Smooth muscle cell (in vitro differentiated cells): ENCODE results near the gene WDR18. TPM values are rescaled to one million over a fixed set of nuclear protein-coding genes. Genes with fewer than 3 reads are reported as not detected.
A peak's percentile ranks its signal among the peaks of the same experiment; 100 is the strongest.

Experiments used
- DNase-seq: peaks from one replicate; lab custom pipeline; 2025; ENCODE audit not compliant: unreplicated experiment; lab: John Stamatoyannopoulos, UW
- H2AFZ ChIP-seq: fragments of 200-600 bp; sonication (generic); 2 replicates; pipeline ENCODE4 v1.6.0; 2016; ENCODE audit warnings: antibody characterized with exemption, low read depth, mild to moderate bottlenecking
- H3F3A ChIP-seq: fragments of 200-600 bp; sonication (generic); 2 replicates; pipeline ENCODE4 v1.6.0; 2017; ENCODE audit warnings: antibody characterized with exemption, low read depth
- H3K27ac ChIP-seq: fragments of 200-600 bp; sonication (generic); 2 replicates; pipeline ENCODE4 v1.5.1; 2016; ENCODE audit warnings: low read depth, mild to moderate bottlenecking
- H3K27me3 ChIP-seq: fragments of 200-600 bp; sonication (generic); 2 replicates; pipeline ENCODE4 v1.6.1; 2016; ENCODE audit warnings: low read depth, mild to moderate bottlenecking
- H3K36me3 ChIP-seq: fragments of 200-600 bp; sonication (generic); 2 replicates; pipeline ENCODE4 v1.5.1; 2016; ENCODE audit warnings: low read depth
- H3K4me1 ChIP-seq: fragments of 200-600 bp; sonication (generic); 2 replicates; pipeline ENCODE4 v1.5.1; 2016; ENCODE audit warnings: low read depth
- H3K4me2 ChIP-seq: fragments of 200-600 bp; sonication (generic); 2 replicates; pipeline ENCODE4 v1.6.0; 2016; ENCODE audit warnings: mild to moderate bottlenecking
- H3K4me3 ChIP-seq: fragments of 200-600 bp; sonication (generic); 2 replicates; pipeline ENCODE4 v1.5.1; 2016; ENCODE audit warnings: mild to moderate bottlenecking
- H3K79me2 ChIP-seq: fragments of 200-600 bp; sonication (generic); 2 replicates; pipeline ENCODE4 v1.6.0; 2016; ENCODE audit warnings: low read depth, mild to moderate bottlenecking
- H3K9ac ChIP-seq: fragments of 200-600 bp; sonication (generic); 2 replicates; pipeline ENCODE4 v1.6.0; 2016; ENCODE audit warnings: low read depth
- H3K9me3 ChIP-seq: fragments of 200-600 bp; sonication (generic); replicated peaks from 2 replicates; pipeline ENCODE4 v1.5.1; 2016; ENCODE audit warnings: low read depth
- H4K20me1 ChIP-seq: fragments of 200-600 bp; sonication (generic); 2 replicates; pipeline ENCODE4 v1.6.0; 2016; ENCODE audit warnings: low read depth
- CTCF ChIP-seq: fragments of 200-600 bp; sonication (generic); IDR thresholded peaks from 2 replicates; pipeline ENCODE4 v1.5.1; 2017; ENCODE audit warnings: borderline replicate concordance, mild to moderate bottlenecking, antibody characterized with exemption; ENCODE audit not compliant: insufficient read depth, poor library complexity, severe bottlenecking
- WGBS: methylation state at CpG from one replicate; pipeline ENCODE4 v1.1.7; 2016; ENCODE audit warnings: low lambda C conversion rate; 5-methylcytosine and 5-hydroxymethylcytosine counted together
- polyA plus RNA-seq: library from polyadenylated mRNA; unstranded; fragments of >200 nt; fragmentation: Nextera tagmentation; extraction: Ambion mirVana; gene quantifications from 2 replicates; pipeline ENCODE4 v1.2.1, GENCODE V29; 2016
- total RNA-seq: library from RNA; depleted of rRNA; stranded (reverse); fragments of >200 nt; gene quantifications from 2 replicates; pipeline ENCODE4 v1.2.3, GENCODE V29; 2014

Gene WDR18
- total and polyA plus RNA-seq, 2 experiments from 2014 or later = 69.4 to 160 TPM

- H3K4me1 ChIP-seq = peaks cover 20% of the 10 kb centered on the region
- H3K9ac ChIP-seq = peak overlapping the region; percentile 90
- no peaks in the 10 kb centered on the region for H3K9me3 ChIP-seq
- H3K36me3 ChIP-seq = no peaks in the 10 kb centered on the region
- 1% methylated on average over 35 of the region's 36 CpGs for WGBS
- H2AFZ ChIP-seq = no peak overlapping the region
- peaks cover 11% of the 10 kb centered on the region for H3F3A ChIP-seq
- H3K27me3 ChIP-seq = no peaks in the 10 kb centered on the region
- peaks cover 53% of the 10 kb centered on the region for H4K20me1 ChIP-seq
- peaks cover 58% of the 10 kb centered on the region for H3K79me2 ChIP-seq
- no peak for TF ChIP-seq CTCF
- H3K4me3 ChIP-seq = peak overlapping the region; percentile 98
- peak overlapping the region; percentile 99 for H3K4me2 ChIP-seq
- H3K27ac ChIP-seq = peak overlapping the region; percentile 95
- no peak for DNase-seq
These were observed 42.9 kb downstream of the WDR18 start for GRCh38 chr19:1026783-1027649.

- Histone ChIP-seq H3K4me3 (peak overlapping the region; percentile 98), H3K36me3 (no peaks in the 10 kb centered on the region), H3K4me1 (peaks cover 20% of the 10 kb centered on the region), H3F3A (peaks cover 5% of the 10 kb centered on the region), H3K9ac (peak overlapping the region; percentile 90), H3K79me2 (peaks cover 64% of the 10 kb centered on the region), H2AFZ (no peak overlapping the region), H3K27me3 (no peaks in the 10 kb centered on the region), H4K20me1 (peaks cover 59% of the 10 kb centered on the region), H3K9me3 (no peaks in the 10 kb centered on the region), H3K27ac (peak overlapping the region; percentile 95), H3K4me2 (peak overlapping the region; percentile 99)
- WGBS = 6% methylated on average over 9 of the region's 16 CpGs
- TF ChIP-seq CTCF = no peak
- DNase-seq = no peak
These were observed 43.5 kb downstream of the WDR18 start for GRCh38 chr19:1027650-1028061.

GRCh38 chr19:1028062-1028926, 44.1 kb downstream of the WDR18 start:
- Histone ChIP-seq H3K27me3 (no peaks in the 10 kb centered on the region), H3K79me2 (peaks cover 70% of the 10 kb centered on the region), H4K20me1 (peaks cover 66% of the 10 kb centered on the region), H3K27ac (peak overlapping the region; percentile 95), H3K9ac (peak overlapping the region; percentile 90), H2AFZ (no peak overlapping the region), H3K4me1 (peaks cover 20% of the 10 kb centered on the region), H3F3A (peaks cover 10% of the 10 kb centered on the region), H3K36me3 (no peaks in the 10 kb centered on the region), H3K9me3 (no peaks in the 10 kb centered on the region), H3K4me2 (peak overlapping the region; percentile 99), H3K4me3 (peak overlapping the region; percentile 98)
- TF ChIP-seq CTCF = no peak
- DNase-seq = peak; percentile 58
- WGBS = 2% methylated on average over 40 of the region's 58 CpGs
